Right renal cortex interstitium (tissue), 3 donors: ENCODE data around the gene CLP1. TPM values are rescaled to one million over a fixed set of nuclear protein-coding genes. Genes with fewer than 3 reads are reported as not detected.
"Not testable (repeated sequence)": the region's sequence is repeated elsewhere in the genome, so short reads cannot be mapped to it uniquely, and the experiment has no call there.

Experiments
- DNase-seq, 3 donors: peaks; one replicate each; pipeline ENCODE4 v3.0.0-alpha.2; 2013; ENCODE audit warnings: low read depth in 3 of 3, low spot score in 2 of 3
- polyA plus RNA-seq, 3 donors: library from polyadenylated mRNA; unstranded; fragments of 120-200 nt; gene quantifications; one replicate each; pipeline ENCODE4 v1.2.1, GENCODE V29; 2013; ENCODE audit not compliant: insufficient read length in 3 of 3

The CLP1 gene
- polyA plus RNA-seq, 3 donors: 16.6 to 18.5 (median 18.4) TPM

GRCh38 chr11:57659669-57660068 is 2.1 kb downstream of the CLP1 start:
- DNase-seq: no peak

GRCh38 chr11:57662893-57663292 is 5.3 kb downstream of the CLP1 start:
- DNase-seq: no peak

- DNase-seq: no peak
Measured at GRCh38 chr11:57663975-57664374, 6.4 kb downstream of the CLP1 start.

- DNase-seq: peak; percentile 94 to 99 (median 97)
Measured at GRCh38 chr11:57667117-57667735, 9.7 kb downstream of the CLP1 start.

DNA sequence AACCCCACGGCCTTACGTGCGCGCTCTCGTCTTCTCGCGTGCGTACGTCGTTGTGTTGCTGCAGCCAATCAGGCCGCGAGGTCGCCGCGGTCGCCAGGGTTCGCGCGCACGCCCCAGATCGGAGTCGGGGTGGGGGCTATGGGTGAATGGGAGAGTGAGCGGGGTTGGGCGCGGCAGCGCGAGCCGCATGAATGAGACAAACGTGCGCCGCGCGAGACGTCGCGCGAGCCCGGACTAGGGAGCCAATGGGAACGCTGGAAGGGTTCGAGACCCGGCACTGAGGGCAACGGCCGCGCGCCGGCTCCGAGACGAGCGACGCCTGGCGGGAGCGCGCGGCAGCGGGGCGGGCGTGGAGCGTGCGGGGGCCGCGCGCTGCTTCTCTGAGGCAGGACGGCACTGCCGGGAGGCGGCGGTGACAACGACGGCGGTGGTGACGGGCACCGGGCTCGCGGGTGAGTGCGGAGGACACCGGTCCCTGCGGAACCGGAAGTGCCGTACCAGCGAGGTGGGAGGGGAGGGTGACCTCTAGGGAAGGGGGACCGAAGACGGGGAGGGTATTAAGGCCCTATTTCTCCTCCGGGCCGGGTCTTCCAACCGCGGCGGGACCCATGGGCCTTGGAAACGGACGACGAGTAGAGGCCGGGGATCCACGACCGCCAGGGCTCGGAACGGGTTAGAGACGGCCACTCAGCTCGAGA is 10.3 kb downstream of the CLP1 start, which contains the start of gene ZDHHC5:
ZDHHC5 (plus strand) TSS at position 379 of the 698 bp plus-strand sequence. CDS start 4,977 bp downstream, outside the sequence.
- DNase-seq: peak in 1 of 3 donors; percentile 96

DNA sequence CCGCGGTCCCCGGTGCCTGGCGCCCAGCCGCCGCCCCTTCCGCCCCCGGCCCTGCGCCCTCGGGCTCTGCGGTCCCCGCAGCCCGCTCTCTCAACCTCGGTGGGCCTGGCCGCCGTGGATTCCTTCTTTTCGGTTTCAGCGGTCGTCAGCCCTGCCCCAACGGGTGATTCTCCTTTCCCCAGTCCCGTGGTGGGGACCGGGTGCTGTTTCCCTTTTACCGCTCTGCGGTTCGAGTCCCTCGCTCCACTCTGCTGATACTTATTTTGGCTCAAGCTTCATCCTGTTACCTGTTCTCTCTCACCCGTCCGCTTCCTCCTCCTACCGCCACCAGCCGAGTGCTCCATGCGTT is 10.8 kb downstream of the CLP1 start:
- no peak for DNase-seq

DNA sequence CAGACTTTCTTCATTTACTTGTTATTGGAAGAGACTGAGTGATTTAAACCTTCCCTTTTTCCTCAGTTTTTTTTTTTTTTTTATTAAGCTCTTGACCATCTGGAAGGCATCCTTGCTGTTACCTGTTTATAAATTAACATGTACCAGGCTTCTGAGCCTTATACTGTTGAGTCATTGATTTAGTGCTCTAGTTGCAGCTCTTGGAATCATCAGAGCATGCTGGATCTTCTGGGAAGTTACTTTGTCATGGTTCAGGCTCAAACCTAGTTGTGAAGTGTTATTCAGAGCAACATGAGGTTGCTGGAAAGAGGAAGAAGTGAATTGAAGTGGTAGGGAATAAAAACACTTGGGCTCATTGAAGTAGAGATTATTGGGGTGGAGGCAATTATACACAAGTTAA is 16.7 kb downstream of the CLP1 start:
- no peak for DNase-seq

DNA sequence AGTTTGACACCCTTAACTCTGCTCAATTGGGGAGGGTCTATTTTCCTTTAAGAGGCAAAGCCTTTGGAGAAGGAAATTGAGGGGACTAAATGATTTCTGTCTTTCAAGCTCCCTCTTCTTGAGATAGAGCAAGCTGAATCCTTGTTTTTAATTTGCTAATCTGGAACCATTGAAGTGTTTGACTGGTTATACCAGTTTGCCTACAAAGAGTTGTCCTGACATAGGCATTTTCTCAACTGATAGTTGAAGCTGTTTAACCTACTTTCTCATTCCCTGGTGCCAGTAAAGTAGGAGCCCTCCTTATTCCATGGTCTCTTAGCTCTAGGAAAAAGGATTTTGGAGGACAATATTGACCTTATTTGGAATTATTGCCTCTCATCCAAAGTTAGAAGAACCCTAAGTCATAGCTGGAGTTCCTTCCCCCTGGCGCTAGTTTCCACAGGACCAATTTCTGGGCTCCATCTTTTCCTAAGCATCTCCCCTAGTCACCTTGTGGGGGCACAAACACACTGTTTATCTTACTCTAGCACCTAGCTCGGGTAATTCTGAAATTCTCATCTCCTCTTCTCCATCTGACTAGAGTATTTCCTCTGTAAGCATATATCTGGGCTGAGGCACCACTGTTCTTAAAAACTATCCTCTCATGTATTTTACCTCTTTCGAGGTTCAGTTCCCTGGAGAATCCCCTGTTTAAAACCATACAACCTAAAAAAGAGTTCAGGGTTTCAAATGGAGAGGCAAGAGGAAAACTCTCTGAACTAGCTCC is 17.8 kb downstream of the CLP1 start:
- DNase-seq: no peak

DNA sequence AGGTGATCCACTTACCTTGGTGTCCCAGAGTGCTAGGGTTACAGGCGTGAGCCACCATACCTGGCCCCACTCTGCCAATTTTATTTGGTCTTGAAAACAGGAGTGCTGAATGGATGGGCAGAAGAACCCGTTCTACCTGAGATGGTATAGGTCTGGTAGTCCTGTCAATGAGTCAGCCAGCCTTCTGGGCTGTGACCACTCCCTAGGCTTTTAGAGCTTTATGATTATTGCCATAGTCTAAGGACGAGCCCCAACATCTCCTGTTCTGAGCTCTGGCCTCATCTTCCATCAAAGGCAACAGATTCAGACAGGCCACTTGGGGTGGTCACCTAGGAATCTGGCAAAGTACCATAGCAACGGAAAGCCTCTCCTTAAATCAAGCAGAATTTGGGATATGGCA is 21.8 kb downstream of the CLP1 start:
- DNase-seq: no peak

DNA sequence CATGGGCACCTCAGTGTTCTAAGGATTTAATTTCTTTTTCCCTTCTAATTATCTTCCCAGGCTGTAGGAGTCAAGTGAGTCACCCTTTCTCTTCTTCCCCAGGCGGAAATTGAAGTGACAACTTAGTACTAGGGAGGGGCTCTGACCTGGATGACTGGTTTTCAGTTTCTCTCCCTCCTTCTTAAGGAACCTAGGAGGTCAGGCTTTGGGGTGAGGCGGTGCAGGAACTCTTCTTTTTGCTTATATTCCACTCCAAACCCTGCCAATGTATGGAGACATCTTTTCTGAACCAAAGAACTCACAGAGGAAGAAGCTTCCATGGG is 23.0 kb downstream of the CLP1 start:
- DNase-seq: no peak

DNA sequence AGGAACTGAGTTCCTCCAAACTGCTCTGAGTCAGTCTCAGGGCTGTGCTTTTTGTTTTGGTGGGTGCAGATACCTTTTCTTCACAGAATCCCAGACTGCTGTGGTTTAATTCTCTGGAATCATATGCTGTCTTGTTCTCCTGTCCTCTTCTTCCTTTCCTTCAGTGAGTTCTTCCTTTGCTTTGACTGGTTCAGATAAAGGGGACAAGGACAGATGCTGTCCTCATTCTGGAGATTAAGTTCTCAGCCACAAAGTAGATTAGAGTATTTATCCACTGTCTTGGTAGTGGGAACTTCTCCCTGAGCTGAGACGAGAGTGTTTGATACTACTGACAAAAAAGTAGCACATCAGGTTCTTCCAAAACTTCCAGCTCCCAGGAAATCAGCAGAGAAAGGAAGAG is 23.6 kb downstream of the CLP1 start:
- no peak for DNase-seq

DNA sequence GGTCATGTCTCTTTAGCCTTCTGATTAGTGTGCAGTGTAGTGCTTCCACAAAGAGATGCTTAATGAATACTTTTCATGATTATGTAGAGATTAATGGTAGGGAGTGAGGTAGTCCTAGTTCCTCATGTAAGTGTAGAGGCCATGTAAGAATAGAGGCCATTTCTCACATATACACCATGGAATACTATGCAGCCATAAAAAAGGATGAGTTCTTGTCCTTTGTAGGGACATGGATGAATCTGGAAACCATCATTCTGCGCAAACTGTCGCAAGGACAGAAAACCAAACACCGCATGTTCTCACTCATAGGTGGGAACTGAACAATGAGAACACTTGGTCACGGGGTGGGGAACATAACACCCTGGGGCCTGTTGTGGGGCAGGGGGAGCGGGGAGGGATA is 32.9 kb downstream of the CLP1 start:
- DNase-seq: not testable (repeated sequence)

DNA sequence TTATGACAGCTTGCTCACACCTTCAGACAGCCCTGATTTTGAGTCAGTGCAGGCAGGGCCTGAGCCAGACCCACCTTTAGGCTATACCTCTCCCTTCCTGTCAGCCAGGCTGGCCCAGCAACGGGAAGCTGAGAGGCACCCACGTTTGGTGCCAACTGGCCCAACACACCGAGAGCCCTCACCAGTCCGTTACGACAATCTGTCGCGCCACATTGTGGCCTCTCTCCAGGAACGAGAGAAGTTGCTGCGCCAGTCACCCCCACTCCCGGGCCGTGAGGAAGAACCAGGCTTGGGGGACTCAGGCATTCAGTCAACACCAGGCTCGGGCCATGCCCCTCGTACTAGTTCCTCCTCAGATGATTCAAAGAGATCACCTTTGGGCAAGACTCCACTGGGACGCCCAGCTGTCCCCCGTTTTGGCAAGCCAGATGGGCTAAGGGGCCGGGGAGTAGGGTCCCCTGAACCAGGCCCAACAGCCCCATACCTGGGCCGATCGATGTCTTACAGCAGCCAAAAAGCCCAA is 41.3 kb downstream of the CLP1 start:
- DNase-seq: no peak

- DNase-seq: no peak
Measured at GRCh38 chr11:57699813-57700212, 42.3 kb downstream of the CLP1 start.

DNA sequence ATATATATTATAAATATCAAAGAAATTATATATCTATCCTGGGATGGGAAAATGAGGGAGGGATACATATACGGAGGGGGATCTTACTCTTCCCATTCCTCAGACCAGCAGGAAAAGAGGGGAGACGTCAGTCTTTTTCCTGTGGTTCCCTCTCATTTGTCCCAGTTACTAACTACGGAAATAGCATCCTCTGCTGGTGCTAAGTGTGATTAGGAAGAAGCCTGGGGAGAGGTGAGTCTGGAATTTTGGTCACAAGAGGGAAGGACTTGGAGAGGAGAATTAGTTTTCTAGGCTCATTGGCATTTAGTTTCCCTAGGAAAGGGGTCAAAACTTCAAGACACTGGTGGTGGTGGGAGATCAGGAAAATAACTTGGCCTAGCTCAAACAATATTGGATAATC is 42.9 kb downstream of the CLP1 start:
- no peak for DNase-seq

DNA sequence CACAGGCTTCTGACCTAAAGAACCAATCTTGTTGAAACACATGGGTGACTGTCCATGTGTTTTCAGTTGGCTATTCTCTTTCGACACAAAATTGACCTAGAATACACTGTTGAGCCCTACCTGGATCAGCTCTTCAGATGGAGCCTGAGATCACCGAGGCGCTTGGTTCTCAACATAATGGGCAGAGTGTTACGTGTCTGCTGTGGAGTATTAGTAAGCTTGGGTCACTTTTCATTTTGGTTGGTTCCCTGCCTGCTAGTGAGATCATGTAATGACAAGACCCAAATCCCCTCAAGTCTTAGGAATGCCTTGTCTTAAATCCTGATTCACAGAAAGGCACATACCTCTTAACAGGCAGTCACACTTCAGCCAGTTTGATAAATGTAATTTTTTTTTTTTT is 45.8 kb downstream of the CLP1 start:
- DNase-seq: no peak

- no peak for DNase-seq
Measured at GRCh38 chr11:57704932-57705331, 47.4 kb downstream of the CLP1 start.

GRCh38 chr11:57705432-57705831 is 47.9 kb downstream of the CLP1 start:
- not testable (repeated sequence) for DNase-seq

DNA sequence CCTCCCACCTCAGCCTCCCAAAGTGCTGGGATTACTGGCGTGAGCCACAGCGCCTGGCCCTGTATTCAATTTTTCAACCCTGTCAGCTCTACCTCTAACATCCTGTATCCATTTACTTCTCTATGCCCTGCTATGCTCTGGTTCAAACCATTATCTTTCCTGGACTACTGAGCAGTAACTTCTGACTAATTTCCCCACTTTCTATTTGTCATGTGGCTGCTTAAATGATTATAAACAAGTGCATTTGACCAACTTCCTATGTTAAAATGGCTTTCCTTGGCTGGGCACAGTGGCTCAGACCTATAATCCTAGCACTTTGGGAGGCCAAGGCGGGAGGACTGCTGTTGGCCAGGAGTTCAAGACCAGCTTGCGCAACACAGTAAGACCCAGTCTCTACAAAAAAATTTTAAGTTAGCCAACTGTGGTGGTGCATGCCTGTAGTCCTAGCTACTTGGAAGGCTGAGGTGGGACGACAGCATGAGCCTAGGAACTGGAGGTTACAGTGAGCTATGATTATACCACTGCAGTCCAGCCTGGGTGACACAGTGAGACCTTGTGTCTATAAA is 52.3 kb downstream of the CLP1 start:
- no peak for DNase-seq
